ENCODE measurements around the gene FAAP24. TPM values are rescaled to one million over a fixed set of nuclear protein-coding genes. Genes with fewer than 3 reads are reported as not detected.

The FAAP24 gene
- total and polyA plus RNA-seq, 2 of the 13 experiments (the other 11 are each of a cell fraction or from before 2014, with no cell fraction given) = 2.3 to 6.0 TPM

GRCh38 chr19:32971715-32972540 lies at the start of gene FAAP24, which contains the start of gene CEP89 (continued):
- TF ChIP-seq SP2 (CRISPR knock-in tag; IDR thresholded peaks at IDR 0.05) = peak; percentile 100
- TF ChIP-seq ZNF430 (CRISPR knock-in tag; IDR thresholded peaks at IDR 0.05) = no peak
- peak; percentile 79; the same call in 1 of the 2 replicates for TF ChIP-seq REL (CRISPR knock-in tag; conservative IDR thresholded peaks at IDR 0.05)
- TF ChIP-seq ARNT2 (CRISPR knock-in tag; IDR thresholded peaks at IDR 0.05; ENCODE audit: low read depth) = peak; percentile 99
- TF ChIP-seq ATF7 (IDR thresholded peaks at IDR 0.05) = no peak
- 0 out of 2 replicates have a peak, but pooled peaks have one; percentile 42 for TF ChIP-seq ATF7 (CRISPR knock-in tag; IDR thresholded peaks at IDR 0.05)
- TF ChIP-seq KLF6 (CRISPR knock-in tag; IDR thresholded peaks at IDR 0.05) = 0 out of 2 replicates have a peak, but pooled peaks have one; percentile 26
- TF ChIP-seq, protein P1, sequence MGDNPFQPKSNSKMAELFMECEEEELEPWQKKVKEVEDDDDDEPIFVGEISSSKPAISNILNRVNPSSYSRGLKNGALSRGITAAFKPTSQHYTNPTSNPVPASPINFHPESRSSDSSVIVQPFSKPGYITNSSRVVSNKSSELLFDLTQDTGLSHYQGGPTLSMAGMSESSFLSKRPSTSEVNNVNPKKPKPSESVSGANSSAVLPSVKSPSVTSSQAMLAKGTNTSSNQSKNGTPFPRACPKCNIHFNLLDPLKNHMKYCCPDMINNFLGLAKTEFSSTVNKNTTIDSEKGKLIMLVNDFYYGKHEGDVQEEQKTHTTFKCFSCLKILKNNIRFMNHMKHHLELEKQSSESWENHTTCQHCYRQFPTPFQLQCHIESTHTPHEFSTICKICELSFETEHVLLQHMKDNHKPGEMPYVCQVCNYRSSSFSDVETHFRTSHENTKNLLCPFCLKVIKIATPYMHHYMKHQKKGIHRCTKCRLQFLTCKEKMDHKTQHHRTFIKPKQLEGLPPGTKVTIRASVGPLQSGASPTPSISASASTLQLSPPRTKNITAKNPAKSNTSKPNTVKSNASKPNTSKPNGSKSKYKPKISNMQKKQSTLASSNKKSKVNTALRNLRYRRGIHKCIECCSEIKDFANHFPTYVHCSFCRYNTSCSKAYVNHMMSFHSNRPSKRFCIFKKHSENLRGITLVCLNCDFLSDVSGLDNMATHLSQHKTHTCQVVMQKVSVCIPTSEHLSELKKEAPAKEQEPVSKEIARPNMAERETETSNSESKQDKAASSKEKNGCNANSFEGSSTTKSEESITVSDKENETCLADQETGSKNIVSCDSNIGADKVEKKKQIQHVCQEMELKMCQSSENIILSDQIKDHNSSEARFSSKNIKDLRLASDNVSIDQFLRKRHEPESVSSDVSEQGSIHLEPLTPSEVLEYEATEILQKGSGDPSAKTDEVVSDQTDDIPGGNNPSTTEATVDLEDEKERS (CRISPR knock-in tag; IDR thresholded peaks at IDR 0.05) = 0 out of 2 replicates have a peak, but pooled peaks have one; percentile 21
- no peak for TF ChIP-seq FUBP1 (CRISPR knock-in tag; IDR thresholded peaks at IDR 0.05; ENCODE audit: borderline replicate concordance)
- TF ChIP-seq ZGPAT (CRISPR knock-in tag; IDR thresholded peaks at IDR 0.05) = peak; percentile 72
- no peak for TF ChIP-seq MEF2D (CRISPR knock-in tag; IDR thresholded peaks at IDR 0.05)
- peak; percentile 82; the same call in 1 of the 2 replicates for TF ChIP-seq ZNF891 (CRISPR knock-in tag; IDR thresholded peaks at IDR 0.05)
- no peak; the same call in 1 of the 2 replicates for TF ChIP-seq ZNF335 (CRISPR knock-in tag; IDR thresholded peaks at IDR 0.05)
- TF ChIP-seq ZFP90 (CRISPR knock-in tag; IDR thresholded peaks at IDR 0.05; ENCODE audit: borderline replicate concordance) = peak; percentile 86
- TF ChIP-seq CREM (IDR thresholded peaks at IDR 0.05) = peak; percentile 86
- TF ChIP-seq CREM (CRISPR knock-in tag; IDR thresholded peaks at IDR 0.05) = no peak
- TF ChIP-seq, protein P2, sequence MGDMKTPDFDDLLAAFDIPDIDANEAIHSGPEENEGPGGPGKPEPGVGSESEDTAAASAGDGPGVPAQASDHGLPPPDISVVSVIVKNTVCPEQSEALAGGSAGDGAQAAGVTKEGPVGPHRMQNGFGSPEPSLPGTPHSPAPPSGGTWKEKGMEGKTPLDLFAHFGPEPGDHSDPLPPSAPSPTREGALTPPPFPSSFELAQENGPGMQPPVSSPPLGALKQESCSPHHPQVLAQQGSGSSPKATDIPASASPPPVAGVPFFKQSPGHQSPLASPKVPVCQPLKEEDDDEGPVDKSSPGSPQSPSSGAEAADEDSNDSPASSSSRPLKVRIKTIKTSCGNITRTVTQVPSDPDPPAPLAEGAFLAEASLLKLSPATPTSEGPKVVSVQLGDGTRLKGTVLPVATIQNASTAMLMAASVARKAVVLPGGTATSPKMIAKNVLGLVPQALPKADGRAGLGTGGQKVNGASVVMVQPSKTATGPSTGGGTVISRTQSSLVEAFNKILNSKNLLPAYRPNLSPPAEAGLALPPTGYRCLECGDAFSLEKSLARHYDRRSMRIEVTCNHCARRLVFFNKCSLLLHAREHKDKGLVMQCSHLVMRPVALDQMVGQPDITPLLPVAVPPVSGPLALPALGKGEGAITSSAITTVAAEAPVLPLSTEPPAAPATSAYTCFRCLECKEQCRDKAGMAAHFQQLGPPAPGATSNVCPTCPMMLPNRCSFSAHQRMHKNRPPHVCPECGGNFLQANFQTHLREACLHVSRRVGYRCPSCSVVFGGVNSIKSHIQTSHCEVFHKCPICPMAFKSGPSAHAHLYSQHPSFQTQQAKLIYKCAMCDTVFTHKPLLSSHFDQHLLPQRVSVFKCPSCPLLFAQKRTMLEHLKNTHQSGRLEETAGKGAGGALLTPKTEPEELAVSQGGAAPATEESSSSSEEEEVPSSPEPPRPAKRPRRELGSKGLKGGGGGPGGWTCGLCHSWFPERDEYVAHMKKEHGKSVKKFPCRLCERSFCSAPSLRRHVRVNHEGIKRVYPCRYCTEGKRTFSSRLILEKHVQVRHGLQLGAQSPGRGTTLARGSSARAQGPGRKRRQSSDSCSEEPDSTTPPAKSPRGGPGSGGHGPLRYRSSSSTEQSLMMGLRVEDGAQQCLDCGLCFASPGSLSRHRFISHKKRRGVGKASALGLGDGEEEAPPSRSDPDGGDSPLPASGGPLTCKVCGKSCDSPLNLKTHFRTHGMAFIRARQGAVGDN (CRISPR knock-in tag; IDR thresholded peaks at IDR 0.05) = peak; percentile 75; the same call in 1 of the 2 replicates
- TF ChIP-seq, protein P3, sequence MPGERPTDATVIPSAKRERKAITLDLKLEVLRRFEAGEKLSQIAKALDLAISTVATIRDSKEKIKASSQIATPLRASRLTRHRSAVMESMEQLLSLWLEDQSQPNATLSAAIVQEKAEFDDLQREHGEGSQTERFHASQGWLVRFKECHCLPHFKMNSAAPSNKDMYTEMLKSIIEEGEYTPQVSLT (CRISPR knock-in tag; IDR thresholded peaks at IDR 0.05; ENCODE audit: borderline replicate concordance, low read depth) = no peak

All from HepG2 (cell line).